SK-N-SH (cell line): ENCODE results near the gene PPIP5K1.

Experiments
- EP300 ChIP-seq, 2 experiments: IDR thresholded peaks; 2 replicates each; pipeline versions ENCODE4 v1.4.0 to v1.6.1; 2012; ENCODE audit warnings: borderline replicate concordance in 1 of 2, low read depth in 1 of 2, low read length in 1 of 2
- GATA2 ChIP-seq: sonication (generic); formaldehyde crosslinking; IDR thresholded peaks from 2 replicates; pipeline ENCODE4 v1.5.0; 2020; ENCODE audit warnings: mild to moderate bottlenecking, missing genetic modification reagents
- JUND ChIP-seq: IDR thresholded peaks from 2 replicates; pipeline ENCODE4 v1.4.0; 2012
- MXI1 ChIP-seq: IDR thresholded peaks from 2 replicates; pipeline ENCODE4 v1.6.1; 2012; ENCODE audit warnings: mild to moderate bottlenecking, low read depth, low read length, improper control_type of control experiment
- POLR2AphosphoS5 ChIP-seq: IDR thresholded peaks from 2 replicates; pipeline ENCODE4 v1.6.1; 2012; ENCODE audit warnings: low read depth, low read length
- RFX5 ChIP-seq: IDR thresholded peaks from 2 replicates; pipeline ENCODE4 v1.6.1; 2012; ENCODE audit warnings: mild to moderate bottlenecking, improper control_type of control experiment, low read length
- RXRA ChIP-seq: IDR thresholded peaks from 2 replicates; pipeline ENCODE4 v1.4.0; 2012; ENCODE audit warnings: low read depth, mild to moderate bottlenecking, borderline replicate concordance
- TAF1 ChIP-seq: IDR thresholded peaks from 2 replicates; pipeline ENCODE4 v1.6.1; 2012; ENCODE audit warnings: low read depth, mild to moderate bottlenecking, low read length, moderate library complexity, borderline replicate concordance
- TCF12 ChIP-seq: IDR thresholded peaks from 2 replicates; pipeline ENCODE4 v1.4.0; 2012
- TEAD4 ChIP-seq: IDR thresholded peaks from 2 replicates; pipeline ENCODE4 v1.4.0; 2012; ENCODE audit warnings: mild to moderate bottlenecking, borderline replicate concordance; ENCODE audit not compliant: insufficient read depth
- TF ChIP-seq, protein P1 (sequence below): fragments of 200-600 bp; sonication (generic); IDR thresholded peaks from 2 replicates; pipeline ENCODE4 v1.6.1; 2017; ENCODE audit warnings: antibody characterized with exemption, mild to moderate bottlenecking, moderate library complexity
- TF ChIP-seq, protein P2 (sequence below): IDR thresholded peaks from 2 replicates; pipeline ENCODE4; 2012

DNA sequence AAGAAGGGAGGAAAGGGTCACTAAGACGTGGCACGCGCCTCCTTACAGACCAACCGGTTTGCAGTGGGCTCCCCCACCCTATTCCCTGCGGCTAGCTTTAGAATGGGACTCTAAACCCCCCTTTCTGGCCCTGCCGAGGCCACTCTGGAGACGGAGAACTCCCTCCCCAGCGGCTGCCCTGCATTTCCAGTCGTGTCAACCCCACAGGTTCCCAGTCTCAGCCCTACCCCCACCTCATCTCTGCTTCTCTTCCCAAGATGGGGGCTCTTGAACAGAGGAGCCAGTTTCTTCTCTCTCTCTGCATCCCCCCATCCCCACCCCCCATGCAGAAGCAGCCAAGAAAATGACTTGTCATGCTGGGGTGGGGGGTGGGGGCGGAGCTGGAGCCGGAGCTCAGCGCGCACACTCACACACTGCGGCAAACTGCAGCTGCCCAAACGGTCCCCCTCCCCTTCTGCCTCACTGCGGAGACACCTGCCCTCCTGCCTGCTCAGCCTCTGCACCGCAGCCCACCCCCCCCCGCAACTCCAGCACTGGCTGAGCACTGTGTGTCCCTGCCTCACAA, 71.7 kb downstream of the PPIP5K1 start:
- TF ChIP-seq, protein P1, sequence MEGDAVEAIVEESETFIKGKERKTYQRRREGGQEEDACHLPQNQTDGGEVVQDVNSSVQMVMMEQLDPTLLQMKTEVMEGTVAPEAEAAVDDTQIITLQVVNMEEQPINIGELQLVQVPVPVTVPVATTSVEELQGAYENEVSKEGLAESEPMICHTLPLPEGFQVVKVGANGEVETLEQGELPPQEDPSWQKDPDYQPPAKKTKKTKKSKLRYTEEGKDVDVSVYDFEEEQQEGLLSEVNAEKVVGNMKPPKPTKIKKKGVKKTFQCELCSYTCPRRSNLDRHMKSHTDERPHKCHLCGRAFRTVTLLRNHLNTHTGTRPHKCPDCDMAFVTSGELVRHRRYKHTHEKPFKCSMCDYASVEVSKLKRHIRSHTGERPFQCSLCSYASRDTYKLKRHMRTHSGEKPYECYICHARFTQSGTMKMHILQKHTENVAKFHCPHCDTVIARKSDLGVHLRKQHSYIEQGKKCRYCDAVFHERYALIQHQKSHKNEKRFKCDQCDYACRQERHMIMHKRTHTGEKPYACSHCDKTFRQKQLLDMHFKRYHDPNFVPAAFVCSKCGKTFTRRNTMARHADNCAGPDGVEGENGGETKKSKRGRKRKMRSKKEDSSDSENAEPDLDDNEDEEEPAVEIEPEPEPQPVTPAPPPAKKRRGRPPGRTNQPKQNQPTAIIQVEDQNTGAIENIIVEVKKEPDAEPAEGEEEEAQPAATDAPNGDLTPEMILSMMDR: no peak
- TF ChIP-seq GATA2 (CRISPR knock-in tag) (no peak), JUND (no peak), TAF1 (no peak), TCF12 (no peak), RFX5 (no peak), EP300 (IDR thresholded peaks at IDR 0.05; ENCODE audit: borderline replicate concordance in 1 of 2, low read depth in 1 of 2, low read length in 1 of 2) (no peak), TEAD4 (no peak), MXI1 (no peak), RXRA (no peak), POLR2AphosphoS5 (no peak)
- TF ChIP-seq, protein P2, sequence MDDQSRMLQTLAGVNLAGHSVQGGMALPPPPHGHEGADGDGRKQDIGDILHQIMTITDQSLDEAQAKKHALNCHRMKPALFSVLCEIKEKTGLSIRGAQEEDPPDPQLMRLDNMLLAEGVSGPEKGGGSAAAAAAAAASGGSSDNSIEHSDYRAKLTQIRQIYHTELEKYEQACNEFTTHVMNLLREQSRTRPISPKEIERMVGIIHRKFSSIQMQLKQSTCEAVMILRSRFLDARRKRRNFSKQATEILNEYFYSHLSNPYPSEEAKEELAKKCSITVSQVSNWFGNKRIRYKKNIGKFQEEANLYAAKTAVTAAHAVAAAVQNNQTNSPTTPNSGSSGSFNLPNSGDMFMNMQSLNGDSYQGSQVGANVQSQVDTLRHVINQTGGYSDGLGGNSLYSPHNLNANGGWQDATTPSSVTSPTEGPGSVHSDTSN: no peak
